Right lobe of liver (tissue), 4 donors: ENCODE results near the gene CYP46A1.

Experiments used
- CTCF ChIP-seq, 4 donors: fragments of 200-600 bp in 3 of 4; fragments of 450-650 bp in 1 of 4; IDR thresholded peaks; one replicate each; pipeline versions ENCODE4 v1.5.1 to v1.8.0; 2016 to 2022; ENCODE audit warnings: antibody characterized with exemption in 4 of 4, mild to moderate bottlenecking in 2 of 4
- POLR2A ChIP-seq: fragments of 450-650 bp; IDR thresholded peaks from one replicate; pipeline ENCODE4 v1.6.1; 2017; ENCODE audit warnings: antibody characterized with exemption, mild to moderate bottlenecking
- donor health status: DM: no; HTN: no; CAD: no.
- donor health status: DM: no; HTN: no; CAD: no.
- donor health status: DM: no; HTN: yes; CAD: no.

- no peak for TF ChIP-seq POLR2A
- TF ChIP-seq CTCF (IDR thresholded peaks at IDR 0.05): no peak
Measured at GRCh38 chr14:99649219-99649618, 34.9 kb upstream of the CYP46A1 start.
